ENCODE results near the gene RPS25.

Gene RPS25

DNA sequence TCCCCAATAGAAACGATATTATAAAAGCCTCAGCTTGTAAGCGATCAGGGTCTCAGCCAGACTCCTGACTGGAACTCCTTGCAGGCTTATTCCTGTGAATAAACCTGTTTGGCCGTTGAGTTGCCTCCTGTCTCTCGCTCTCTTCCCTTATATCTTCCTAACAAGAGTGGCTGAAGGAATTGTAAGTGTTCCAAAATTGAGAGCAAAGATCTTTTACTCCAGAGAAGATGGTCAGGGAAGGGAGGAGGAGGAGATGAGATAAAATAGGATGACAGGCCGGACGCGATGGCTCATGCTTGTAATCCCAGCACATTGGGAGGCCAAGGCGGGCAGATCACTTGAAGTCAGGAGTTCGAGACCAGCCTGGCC lies 13.8 kb upstream of the RPS25 start:
- TF ChIP-seq, protein P1, sequence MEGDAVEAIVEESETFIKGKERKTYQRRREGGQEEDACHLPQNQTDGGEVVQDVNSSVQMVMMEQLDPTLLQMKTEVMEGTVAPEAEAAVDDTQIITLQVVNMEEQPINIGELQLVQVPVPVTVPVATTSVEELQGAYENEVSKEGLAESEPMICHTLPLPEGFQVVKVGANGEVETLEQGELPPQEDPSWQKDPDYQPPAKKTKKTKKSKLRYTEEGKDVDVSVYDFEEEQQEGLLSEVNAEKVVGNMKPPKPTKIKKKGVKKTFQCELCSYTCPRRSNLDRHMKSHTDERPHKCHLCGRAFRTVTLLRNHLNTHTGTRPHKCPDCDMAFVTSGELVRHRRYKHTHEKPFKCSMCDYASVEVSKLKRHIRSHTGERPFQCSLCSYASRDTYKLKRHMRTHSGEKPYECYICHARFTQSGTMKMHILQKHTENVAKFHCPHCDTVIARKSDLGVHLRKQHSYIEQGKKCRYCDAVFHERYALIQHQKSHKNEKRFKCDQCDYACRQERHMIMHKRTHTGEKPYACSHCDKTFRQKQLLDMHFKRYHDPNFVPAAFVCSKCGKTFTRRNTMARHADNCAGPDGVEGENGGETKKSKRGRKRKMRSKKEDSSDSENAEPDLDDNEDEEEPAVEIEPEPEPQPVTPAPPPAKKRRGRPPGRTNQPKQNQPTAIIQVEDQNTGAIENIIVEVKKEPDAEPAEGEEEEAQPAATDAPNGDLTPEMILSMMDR (IDR thresholded peaks at IDR 0.05; ENCODE audit: low read depth, low read length), result no peak
- no peak for DNase-seq (ENCODE audit: extremely low read depth, low read depth)

DNA sequence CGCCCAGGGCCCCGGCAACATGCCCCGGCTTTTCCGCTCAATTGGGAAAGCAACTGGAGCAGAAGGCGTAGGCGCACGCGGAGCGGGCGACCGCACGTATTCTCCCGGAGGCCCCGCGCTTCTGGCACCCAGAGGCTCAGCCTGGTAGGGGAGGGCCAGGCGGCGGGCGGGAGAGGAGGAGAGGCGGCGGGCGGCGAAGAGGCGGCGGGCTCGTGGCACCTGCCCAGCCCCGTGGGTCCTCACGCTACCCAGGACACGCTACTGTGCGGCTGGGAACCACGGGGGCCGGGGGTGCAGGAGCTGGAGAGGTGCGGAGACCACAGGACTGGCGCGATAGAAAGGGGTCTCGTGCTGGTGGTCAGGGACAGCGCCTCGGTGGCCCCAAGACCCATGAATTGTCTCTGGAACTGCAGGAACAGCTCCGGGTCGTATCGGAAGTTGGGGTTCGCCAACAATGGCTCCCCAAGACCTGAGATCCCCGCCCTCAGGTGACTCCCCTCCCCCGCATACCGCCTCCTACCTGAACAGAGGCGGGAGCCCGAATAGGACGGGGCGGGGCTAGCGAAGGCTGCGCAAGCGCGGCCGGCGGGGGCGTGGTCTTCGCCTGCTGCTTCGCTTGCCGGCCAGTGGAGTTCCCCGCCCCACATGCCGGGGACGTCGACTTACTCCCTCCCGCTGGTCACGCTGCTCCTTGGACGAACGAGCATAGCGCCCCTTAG lies 12.3 kb upstream of the RPS25 start, which contains the start of gene SLC37A4:
Gene SLC37A4 (minus strand): TSS at position 549 of the 719 bp plus-strand sequence.
- peak; percentile 92 for DNase-seq (ENCODE audit: extremely low read depth, low read depth)
- TF ChIP-seq, protein P1 (IDR thresholded peaks at IDR 0.05; ENCODE audit: low read depth, low read length), result no peak; the same call in 1 of the 2 replicates

DNA sequence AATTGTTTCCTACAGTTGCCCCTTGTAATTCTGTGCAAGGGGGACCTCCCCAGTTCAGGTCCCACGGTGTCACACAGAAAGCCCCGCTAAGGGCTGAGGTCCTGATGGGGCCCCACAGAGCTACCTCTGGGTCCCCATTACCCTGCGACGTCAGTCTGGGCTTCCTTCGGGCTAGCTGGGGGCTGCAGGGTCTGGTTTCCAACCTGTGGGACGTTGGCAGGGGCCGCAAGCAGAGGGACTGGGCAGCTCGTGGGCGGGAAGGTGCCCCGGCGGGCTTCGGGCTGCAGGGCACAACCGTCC lies 11.8 kb upstream of the RPS25 start:
- TF ChIP-seq, protein P1 (IDR thresholded peaks at IDR 0.05; ENCODE audit: low read depth, low read length), result no peak
- no peak for DNase-seq (ENCODE audit: extremely low read depth, low read depth)

GRCh38 chr11:119029340-119030028 lies 11.3 kb upstream of the RPS25 start:
- TF ChIP-seq, protein P1 (IDR thresholded peaks at IDR 0.05; ENCODE audit: low read depth, low read length), result no peak
- no peak for DNase-seq (ENCODE audit: extremely low read depth, low read depth)

- TF ChIP-seq, protein P1 (IDR thresholded peaks at IDR 0.05; ENCODE audit: low read depth, low read length), result no peak
- no peak for DNase-seq (ENCODE audit: extremely low read depth, low read depth)
These were observed 10.9 kb upstream of the RPS25 start for GRCh38 chr11:119029069-119029339.

GRCh38 chr11:119028346-119029068 lies 10.4 kb upstream of the RPS25 start:
- TF ChIP-seq, protein P1 (IDR thresholded peaks at IDR 0.05; ENCODE audit: low read depth, low read length), result no peak
- no peak for DNase-seq (ENCODE audit: extremely low read depth, low read depth)

All from AG09319 (cell line).